Upper lobe of left lung (tissue), 4 donors: Measurements from ENCODE around the gene C12orf60.

Source experiments
- POLR2A ChIP-seq, 4 donors: fragments of 450-650 bp; IDR thresholded peaks; one replicate each; pipeline ENCODE4 v1.5.1; 2016 to 2017; ENCODE audit warnings: antibody characterized with exemption in 4 of 4, mild to moderate bottlenecking in 2 of 4
- POLR2AphosphoS5 ChIP-seq, 2 donors: sonication (generic); formaldehyde crosslinking; IDR thresholded peaks; one replicate each; pipeline ENCODE4 v1.5.1; 2017; ENCODE audit warnings: antibody characterized with exemption in 2 of 2

GRCh38 chr12:14766649-14767215 is 36.7 kb upstream of the C12orf60 start:
- TF ChIP-seq POLR2A (IDR thresholded peaks at IDR 0.05): no peak
- no peak for TF ChIP-seq POLR2AphosphoS5 (IDR thresholded peaks at IDR 0.05)
